HEK293 (cell line): ENCODE results near the gene PTPRG.

Experiments
- CTCF ChIA-PET: fragments of 350-600 bp; formaldehyde crosslinking; extraction: SDS; loops from one replicate; lab custom pipeline; 2021; ENCODE audit warnings: antibody characterized with exemption; lab: Yijun Ruan, JAX
- POLR2A ChIA-PET: fragments of 300-600 bp; formaldehyde crosslinking; extraction: SDS; loops from one replicate; lab custom pipeline; 2020; ENCODE audit warnings: antibody characterized with exemption, inconsistent platforms; lab: Yijun Ruan, JAX
- H3K27ac ChIP-seq: fragments of 200-500 bp; sonication (Bioruptor generic); 2 replicates; pipeline ENCODE4 v1.5.1; 2014; ENCODE audit warnings: low read depth, low read length, control low read depth, inconsistent platforms; ENCODE audit errors: extremely low read depth
- H3K36me3 ChIP-seq, 2 experiments: fragments of 200-500 bp in 1 of 2; sonication (Bioruptor generic) in 1 of 2; 1 replicate in 1 of 2; 2 replicates in 1 of 2; pipeline ENCODE4 v1.5.1; 2014 to 2017; ENCODE audit warnings: inconsistent platforms in 2 of 2, low read length in 2 of 2; ENCODE audit not compliant: control insufficient read depth in 2 of 2, insufficient read depth in 1 of 2
- H3K4me1 ChIP-seq: fragments of 200-500 bp; sonication (Bioruptor generic); 2 replicates; pipeline ENCODE4 v1.5.1; 2014; ENCODE audit warnings: mild to moderate bottlenecking, low read length, inconsistent platforms; ENCODE audit not compliant: control insufficient read depth, insufficient read depth
- H3K4me3 ChIP-seq: 2 replicates; pipeline ENCODE4 v1.5.1; 2011; ENCODE audit warnings: low read depth, mild to moderate bottlenecking, control low read depth, low read length, moderate library complexity
- H3K9me3 ChIP-seq: fragments of 200-500 bp; sonication (Bioruptor generic); 2 replicates; pipeline ENCODE4 v1.5.1; 2014; ENCODE audit warnings: low read depth, low read length, inconsistent platforms; ENCODE audit not compliant: control insufficient read depth, insufficient read depth
- GLI2 ChIP-seq: fragments of 450-650 bp; formaldehyde crosslinking; IDR thresholded peaks from 2 replicates; pipeline ENCODE4; 2017; ENCODE audit warnings: missing biosample characterization, missing genetic modification characterization, low read depth, borderline replicate concordance
- HOXA7 ChIP-seq: sonication (generic); formaldehyde crosslinking; IDR thresholded peaks from 2 replicates; pipeline ENCODE4 v1.8.1; 2022; ENCODE audit warnings: missing genetic modification reagents, borderline replicate concordance
- PRDM1 ChIP-seq: fragments of 450-650 bp; formaldehyde crosslinking; IDR thresholded peaks from 2 replicates; pipeline ENCODE4; 2016; ENCODE audit warnings: missing biosample characterization, missing genetic modification characterization
- SALL2 ChIP-seq: fragments of 450-650 bp; formaldehyde crosslinking; IDR thresholded peaks from 2 replicates; pipeline ENCODE4 v1.5.0; 2017; ENCODE audit warnings: missing biosample characterization, mild to moderate bottlenecking, missing genetic modification characterization, borderline replicate concordance
- ZNF155 ChIP-seq: fragments of 450-650 bp; formaldehyde crosslinking; IDR thresholded peaks from 2 replicates; pipeline ENCODE4 v1.5.1; 2016; ENCODE audit warnings: missing biosample characterization, missing genetic modification characterization
- ZNF18 ChIP-seq: fragments of 450-650 bp; formaldehyde crosslinking; IDR thresholded peaks from 2 replicates; pipeline ENCODE4 v1.5.1; 2016; ENCODE audit warnings: missing biosample characterization, missing genetic modification characterization
- ZNF184 ChIP-seq: fragments of 450-650 bp; IDR thresholded peaks from 2 replicates; pipeline ENCODE4 v1.5.1; 2018; ENCODE audit warnings: missing biosample characterization, mild to moderate bottlenecking, missing genetic modification characterization
- ZNF335 ChIP-seq: fragments of 450-650 bp; formaldehyde crosslinking; conservative IDR thresholded peaks from 2 replicates; pipeline ENCODE4 v1.5.1; 2016; ENCODE audit warnings: missing biosample characterization, missing genetic modification characterization
- ZNF549 ChIP-seq: fragments of 450-650 bp; IDR thresholded peaks from 2 replicates; pipeline ENCODE4 v1.5.1; 2018; ENCODE audit warnings: missing biosample characterization, missing genetic modification characterization, mild to moderate bottlenecking, inconsistent platforms, moderate library complexity
- ZNF830 ChIP-seq: fragments of 450-650 bp; IDR thresholded peaks from 2 replicates; pipeline ENCODE4 v1.5.0; 2018; ENCODE audit warnings: missing biosample characterization, missing genetic modification characterization, low read depth, mild to moderate bottlenecking, moderate library complexity
- ZNF837 ChIP-seq: fragments of 450-650 bp; formaldehyde crosslinking; IDR thresholded peaks from 2 replicates; pipeline ENCODE4 v1.5.1; 2016; ENCODE audit warnings: missing biosample characterization, missing genetic modification characterization
- TF ChIP-seq, protein P1 (sequence below): fragments of 450-650 bp; formaldehyde crosslinking; IDR thresholded peaks from 2 replicates; pipeline ENCODE4 v1.5.1; 2016; ENCODE audit warnings: missing biosample characterization, missing genetic modification characterization
- TF ChIP-seq, protein P2 (sequence below): fragments of 450-650 bp; formaldehyde crosslinking; IDR thresholded peaks from 2 replicates; pipeline ENCODE4 v1.5.1; 2016; ENCODE audit warnings: missing biosample characterization, missing genetic modification characterization, borderline replicate concordance
- TF ChIP-seq, protein P3 (sequence below): fragments of 450-650 bp; formaldehyde crosslinking; IDR thresholded peaks from 2 replicates; pipeline ENCODE4 v1.5.1; 2017; ENCODE audit warnings: missing biosample characterization, missing genetic modification characterization

Gene PTPRG

DNA sequence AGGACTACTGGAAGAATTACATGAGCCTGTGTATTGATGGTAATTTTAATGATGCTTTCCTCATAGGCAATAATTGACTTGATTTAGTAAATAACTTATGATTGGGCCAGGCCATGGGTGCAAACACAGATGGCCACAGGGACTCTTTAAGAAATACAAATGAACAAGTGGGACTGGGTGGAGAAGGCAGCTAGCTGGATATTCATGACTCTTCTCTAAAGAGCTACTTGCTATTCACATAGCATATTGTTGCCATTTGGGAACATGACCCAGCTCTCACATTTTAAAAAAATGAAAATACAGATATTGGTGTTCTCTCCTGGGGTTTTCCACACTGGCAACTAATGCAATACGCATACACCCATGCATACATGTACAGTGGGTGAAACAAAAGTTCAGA lies 178.3 kb downstream of the PTPRG start:
- Histone ChIP-seq H3K9me3 (no peaks in the 10 kb centered on the region), H3K4me1 (peaks cover 10% of the 10 kb centered on the region; the same call in 1 of the 2 replicates), H3K27ac (no peak overlapping the region), H3K36me3 (no peaks in the 10 kb centered on the region), H3K4me3 (no peak overlapping the region)
- TF ChIP-seq SALL2 (tag by site-specific recombination) (no peak), GLI2 (tag by site-specific recombination) (no peak), ZNF155 (tag by site-specific recombination) (no peak), ZNF837 (tag by site-specific recombination) (no peak), ZNF18 (tag by site-specific recombination) (no peak), ZNF184 (tag by site-specific recombination) (no peak), ZNF549 (tag by site-specific recombination) (no peak), HOXA7 (CRISPR knock-in tag) (no peak), ZNF830 (tag by site-specific recombination) (no peak)
- TF ChIP-seq, protein P1, sequence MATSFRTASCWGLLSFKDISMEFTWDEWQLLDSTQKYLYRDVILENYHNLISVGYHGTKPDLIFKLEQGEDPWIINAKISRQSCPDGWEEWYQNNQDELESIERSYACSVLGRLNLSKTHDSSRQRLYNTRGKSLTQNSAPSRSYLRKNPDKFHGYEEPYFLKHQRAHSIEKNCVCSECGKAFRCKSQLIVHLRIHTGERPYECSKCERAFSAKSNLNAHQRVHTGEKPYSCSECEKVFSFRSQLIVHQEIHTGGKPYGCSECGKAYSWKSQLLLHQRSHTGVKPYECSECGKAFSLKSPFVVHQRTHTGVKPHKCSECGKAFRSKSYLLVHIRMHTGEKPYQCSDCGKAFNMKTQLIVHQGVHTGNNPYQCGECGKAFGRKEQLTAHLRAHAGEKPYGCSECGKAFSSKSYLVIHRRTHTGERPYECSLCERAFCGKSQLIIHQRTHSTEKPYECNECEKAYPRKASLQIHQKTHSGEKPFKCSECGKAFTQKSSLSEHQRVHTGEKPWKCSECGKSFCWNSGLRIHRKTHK = no peak
- ChIA-PET CTCF (no interaction called here), POLR2A (no interaction called here)

DNA sequence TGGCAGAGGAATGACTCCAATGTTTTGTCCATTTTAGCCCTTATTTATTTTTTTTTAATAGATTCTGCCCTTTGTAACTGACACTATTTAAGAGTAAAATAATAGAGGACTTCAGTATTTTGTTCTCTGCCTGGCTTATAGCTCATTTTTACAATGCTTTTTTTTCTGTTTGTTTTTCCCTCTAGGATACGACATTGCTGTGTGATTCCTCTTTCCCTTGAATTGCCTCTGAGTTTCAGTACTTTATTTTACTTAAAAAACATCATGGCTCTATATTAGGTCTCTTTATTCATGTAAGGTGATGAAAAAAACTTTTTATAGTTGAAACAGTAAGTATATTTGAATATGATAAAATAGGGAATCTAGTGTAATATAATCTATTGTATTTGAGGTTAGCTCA lies 179.1 kb downstream of the PTPRG start:
- Histone ChIP-seq H3K4me1 (peaks cover 10% of the 10 kb centered on the region; the same call in 1 of the 2 replicates), H3K27ac (no peak overlapping the region), H3K4me3 (no peak overlapping the region), H3K36me3 (no peaks in the 10 kb centered on the region), H3K9me3 (no peaks in the 10 kb centered on the region)
- ChIA-PET CTCF (interaction anchor here (0.6 kb wide), 1 partner anchor 1402 kb away, joined by 3 read pairs; no protein-coding TSS in a partner anchor), POLR2A (no interaction called here)
- TF ChIP-seq PRDM1 (tag by site-specific recombination) (no peak), ZNF335 (tag by site-specific recombination) (peak; percentile 22)
- TF ChIP-seq, protein P2, sequence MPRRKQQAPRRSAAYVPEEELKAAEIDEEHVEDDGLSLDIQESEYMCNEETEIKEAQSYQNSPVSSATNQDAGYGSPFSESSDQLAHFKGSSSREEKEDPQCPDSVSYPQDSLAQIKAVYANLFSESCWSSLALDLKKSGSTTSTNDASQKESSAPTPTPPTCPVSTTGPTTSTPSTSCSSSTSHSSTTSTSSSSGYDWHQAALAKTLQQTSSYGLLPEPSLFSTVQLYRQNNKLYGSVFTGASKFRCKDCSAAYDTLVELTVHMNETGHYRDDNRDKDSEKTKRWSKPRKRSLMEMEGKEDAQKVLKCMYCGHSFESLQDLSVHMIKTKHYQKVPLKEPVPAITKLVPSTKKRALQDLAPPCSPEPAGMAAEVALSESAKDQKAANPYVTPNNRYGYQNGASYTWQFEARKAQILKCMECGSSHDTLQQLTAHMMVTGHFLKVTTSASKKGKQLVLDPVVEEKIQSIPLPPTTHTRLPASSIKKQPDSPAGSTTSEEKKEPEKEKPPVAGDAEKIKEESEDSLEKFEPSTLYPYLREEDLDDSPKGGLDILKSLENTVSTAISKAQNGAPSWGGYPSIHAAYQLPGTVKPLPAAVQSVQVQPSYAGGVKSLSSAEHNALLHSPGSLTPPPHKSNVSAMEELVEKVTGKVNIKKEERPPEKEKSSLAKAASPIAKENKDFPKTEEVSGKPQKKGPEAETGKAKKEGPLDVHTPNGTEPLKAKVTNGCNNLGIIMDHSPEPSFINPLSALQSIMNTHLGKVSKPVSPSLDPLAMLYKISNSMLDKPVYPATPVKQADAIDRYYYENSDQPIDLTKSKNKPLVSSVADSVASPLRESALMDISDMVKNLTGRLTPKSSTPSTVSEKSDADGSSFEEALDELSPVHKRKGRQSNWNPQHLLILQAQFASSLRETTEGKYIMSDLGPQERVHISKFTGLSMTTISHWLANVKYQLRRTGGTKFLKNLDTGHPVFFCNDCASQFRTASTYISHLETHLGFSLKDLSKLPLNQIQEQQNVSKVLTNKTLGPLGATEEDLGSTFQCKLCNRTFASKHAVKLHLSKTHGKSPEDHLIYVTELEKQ (tag by site-specific recombination) = no peak
- TF ChIP-seq, protein P3, sequence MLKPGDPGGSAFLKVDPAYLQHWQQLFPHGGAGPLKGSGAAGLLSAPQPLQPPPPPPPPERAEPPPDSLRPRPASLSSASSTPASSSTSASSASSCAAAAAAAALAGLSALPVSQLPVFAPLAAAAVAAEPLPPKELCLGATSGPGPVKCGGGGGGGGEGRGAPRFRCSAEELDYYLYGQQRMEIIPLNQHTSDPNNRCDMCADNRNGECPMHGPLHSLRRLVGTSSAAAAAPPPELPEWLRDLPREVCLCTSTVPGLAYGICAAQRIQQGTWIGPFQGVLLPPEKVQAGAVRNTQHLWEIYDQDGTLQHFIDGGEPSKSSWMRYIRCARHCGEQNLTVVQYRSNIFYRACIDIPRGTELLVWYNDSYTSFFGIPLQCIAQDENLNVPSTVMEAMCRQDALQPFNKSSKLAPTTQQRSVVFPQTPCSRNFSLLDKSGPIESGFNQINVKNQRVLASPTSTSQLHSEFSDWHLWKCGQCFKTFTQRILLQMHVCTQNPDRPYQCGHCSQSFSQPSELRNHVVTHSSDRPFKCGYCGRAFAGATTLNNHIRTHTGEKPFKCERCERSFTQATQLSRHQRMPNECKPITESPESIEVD (tag by site-specific recombination) = peak; percentile 81
